GM19240 (cell line): Measurements from ENCODE around the gene ALAS1.

Experiments used
- DNase-seq: peaks from one replicate; pipeline ENCODE4 v3.0.0; 2011; ENCODE audit warnings: low spot score; ENCODE audit not compliant: insufficient read length

ALAS1 gene

DNA sequence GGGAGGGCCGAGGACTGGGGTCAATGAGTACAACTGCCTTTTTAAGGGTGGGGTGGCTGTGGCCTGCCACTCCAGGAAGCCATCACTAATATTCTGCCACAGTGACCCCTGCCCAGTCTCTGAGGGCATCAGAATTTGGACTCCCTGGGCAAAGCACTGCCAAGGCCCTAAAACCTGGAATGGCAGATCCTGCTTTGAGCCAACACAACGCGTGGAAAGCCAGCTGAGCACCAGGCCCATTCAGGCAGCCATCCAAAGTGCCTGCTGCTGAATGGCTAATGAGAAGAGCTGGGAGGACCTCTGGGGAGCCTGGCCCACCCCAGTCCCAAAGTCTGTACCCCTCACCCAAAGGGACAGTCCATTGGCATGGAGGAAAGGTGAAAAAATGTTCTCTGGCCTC lies 36.0 kb downstream of the ALAS1 start:
- DNase-seq, result no peak

DNA sequence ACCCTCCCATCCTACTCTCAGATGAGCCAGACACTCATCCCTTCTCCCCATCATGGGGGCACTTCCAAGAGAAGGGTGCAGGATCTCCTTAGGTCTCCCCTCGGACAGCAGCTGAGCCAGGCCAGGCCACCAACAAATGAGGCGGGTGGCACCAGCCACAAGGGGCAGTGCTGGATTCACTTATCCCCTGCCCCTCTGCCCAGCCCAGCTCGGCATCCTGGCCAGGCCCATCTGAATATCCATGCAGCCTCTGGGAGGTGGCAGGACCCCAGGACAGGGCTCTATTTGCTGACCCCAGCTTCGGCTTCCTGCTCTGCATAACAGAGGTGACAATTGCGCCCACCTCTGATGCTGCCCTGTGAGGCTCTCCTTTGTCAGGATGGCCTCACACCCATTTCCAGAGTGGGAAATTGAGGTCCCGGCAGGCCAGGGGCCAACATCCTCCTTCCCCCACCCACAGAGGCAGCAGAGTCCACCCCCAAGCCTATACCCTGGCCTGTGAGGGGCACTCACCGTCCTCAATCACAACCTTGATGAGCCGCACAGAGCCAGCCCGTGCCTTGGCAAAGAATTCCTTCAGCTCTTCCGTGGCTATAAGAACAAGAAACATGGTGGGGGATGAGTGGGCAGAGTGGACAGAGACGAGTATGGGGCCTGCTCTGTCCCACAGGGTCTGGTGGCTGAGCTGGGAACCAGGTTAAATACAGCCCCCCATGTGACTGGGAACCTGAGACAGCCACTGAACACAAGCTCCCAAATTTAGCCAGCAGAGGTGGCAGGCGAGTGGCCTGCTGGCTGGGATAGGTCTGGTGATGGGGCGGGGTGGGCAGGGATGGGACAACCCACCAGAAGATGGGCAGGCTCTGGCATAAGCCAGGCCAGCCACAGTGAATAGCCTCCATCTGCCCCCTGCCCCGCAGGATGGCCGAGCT lies 36.8 kb downstream of the ALAS1 start:
- no peak for DNase-seq

DNA sequence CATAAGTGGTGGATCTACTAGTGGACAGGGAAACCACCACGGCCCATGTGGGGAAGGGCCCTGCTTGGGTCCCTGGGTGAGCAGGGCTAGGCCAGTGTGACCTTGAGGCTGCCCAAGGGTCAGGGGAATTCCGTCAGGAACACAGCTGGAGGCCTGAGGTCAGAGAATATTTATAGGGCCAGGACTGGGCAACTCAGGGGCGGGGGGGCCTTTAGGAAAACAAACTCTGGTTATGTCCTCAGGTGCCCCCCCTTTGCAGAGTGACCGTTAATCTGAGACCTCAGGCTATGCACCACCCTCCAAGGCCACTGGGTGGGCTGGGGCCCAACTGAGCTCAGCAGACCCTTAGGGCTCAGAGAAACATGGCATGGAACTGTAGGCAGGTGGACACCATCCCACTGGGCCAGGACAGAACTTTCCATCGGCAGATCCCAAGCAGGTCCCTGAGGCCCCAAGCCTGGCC lies 38.5 kb downstream of the ALAS1 start:
- DNase-seq, result no peak

DNA sequence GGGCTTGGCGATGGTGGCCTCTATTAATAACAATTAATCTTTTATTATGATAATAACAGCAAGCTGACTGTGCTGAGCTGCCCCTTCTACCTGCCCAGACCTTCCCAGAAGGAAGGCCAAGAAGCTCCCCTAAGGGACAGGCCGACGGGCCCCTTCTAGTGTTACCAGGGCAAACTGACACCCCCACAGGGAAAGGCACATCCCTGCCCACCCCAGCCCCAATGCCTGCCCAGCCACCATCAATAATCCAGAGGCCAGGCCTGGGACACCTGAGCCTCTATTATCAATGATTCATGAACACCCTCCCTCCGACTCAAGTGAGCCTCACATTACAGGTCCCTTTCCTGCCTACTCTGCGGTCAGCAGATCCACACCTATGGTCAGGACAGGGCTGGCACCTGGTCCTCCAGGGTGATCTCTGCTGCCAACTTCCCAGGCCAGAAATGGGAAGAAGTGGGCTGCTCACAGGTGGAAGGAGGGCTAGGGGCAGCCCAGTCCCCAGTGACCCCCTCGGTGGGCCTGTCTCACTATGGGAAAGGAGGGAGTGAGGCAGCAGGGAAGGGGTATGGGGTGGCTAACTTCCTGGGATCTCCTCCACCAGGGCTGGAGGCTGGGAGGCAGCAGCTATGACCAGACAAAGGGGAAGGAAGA lies 39.2 kb downstream of the ALAS1 start:
- no peak for DNase-seq

DNA sequence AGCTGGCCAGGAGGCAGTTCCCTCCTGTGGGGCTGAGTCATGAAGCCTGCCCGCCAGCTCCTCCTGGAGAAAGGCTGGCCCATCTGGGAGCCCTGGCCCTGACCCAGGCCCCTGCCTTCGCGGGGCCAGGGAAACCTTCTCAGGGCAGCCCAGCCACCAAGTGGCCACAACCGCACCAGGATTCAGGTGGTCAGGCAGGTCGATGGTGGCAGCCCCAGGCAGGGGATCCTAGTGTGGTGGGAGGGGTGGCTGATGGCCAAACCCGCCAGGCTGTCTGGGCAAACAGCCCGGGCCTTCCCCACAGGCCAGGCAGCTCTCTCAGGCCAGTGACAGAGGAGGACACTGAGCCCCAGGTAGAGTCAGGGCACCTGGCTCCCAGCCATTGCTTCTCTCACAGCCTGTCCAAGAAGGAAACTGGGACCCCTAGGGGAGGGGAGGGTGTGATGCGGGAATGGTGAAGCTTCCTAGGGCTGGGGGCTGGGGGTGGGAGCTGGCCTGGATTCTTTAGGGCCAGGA lies 39.8 kb downstream of the ALAS1 start:
- DNase-seq, result no peak

DNA sequence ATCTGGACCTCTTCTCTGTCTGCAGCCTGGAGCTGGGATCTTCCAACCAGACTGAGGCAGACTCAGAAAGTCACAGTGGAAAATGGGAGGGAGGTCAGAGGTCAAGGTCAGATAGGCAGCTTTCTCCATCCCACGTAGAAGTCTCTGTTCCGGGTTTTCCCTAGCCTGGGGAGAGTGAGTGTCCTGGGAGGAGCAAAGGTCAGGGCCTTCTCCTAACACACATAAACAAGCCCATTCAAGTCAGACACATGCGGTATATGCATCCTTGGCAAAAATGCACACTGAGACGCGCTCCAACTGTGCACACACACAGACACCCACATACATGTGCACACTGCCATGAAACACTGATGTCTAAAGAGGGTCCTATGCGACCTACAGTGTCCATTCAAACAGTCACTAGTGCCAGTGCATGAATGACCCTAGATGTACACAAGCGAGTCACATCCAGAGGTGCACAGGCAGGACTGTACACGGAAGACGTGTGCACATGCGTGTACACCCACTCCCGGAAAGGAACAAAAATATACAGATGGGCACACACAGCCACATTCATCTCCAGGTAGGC lies 40.3 kb downstream of the ALAS1 start:
- no peak for DNase-seq

DNA sequence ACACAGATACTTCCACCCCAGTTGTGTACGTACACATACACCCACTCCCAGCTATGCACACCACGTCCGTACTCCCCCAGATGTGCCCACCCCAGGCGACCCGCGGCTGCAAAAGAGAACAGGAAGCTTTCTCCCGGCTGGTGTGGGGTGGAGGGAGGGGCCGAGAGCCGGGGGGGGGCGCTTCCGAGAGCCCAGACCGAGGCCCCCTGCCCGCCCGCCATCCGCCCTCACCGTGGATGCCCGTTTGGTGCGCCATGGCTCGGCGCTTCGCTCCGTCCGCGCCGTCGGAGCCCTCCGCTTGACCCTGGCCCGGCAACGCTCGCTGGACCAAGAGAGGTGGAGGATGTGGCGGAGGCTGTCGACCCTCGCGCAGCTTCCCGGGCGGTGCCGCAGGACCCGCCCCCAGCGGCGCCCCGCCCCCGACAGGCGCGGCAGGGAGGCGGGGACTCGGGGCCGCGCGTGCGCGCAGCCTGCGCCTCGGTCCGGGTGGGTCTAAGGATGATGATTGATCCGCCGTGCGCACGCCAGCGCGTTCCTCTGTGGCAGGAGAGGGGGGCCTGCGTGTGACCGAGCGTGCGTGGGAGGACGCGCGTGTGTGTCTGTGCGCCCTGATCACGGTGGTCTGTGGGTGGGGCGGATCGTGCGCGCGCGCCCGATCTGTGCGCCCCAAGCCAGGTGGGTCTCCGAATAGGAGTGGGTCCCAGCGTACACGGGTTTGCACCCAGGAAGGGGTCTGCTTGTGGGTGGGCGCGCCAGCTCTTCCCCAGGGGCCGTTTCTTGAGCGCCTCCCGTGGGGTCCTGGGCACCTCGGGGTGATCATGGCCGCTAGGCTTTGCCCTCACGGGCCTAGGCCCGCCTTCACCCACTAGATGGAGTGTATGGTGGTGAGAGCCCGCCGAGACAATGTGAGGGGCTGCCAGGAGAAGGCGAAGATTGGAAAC lies 41.1 kb downstream of the ALAS1 start, which contains the start of gene TWF2:
Gene TWF2, minus strand, starts transcription at position 398 of the 941 bp plus-strand sequence. Its CDS starts 142 bp downstream, at position 256.
- DNase-seq, result peak; percentile 94

DNA sequence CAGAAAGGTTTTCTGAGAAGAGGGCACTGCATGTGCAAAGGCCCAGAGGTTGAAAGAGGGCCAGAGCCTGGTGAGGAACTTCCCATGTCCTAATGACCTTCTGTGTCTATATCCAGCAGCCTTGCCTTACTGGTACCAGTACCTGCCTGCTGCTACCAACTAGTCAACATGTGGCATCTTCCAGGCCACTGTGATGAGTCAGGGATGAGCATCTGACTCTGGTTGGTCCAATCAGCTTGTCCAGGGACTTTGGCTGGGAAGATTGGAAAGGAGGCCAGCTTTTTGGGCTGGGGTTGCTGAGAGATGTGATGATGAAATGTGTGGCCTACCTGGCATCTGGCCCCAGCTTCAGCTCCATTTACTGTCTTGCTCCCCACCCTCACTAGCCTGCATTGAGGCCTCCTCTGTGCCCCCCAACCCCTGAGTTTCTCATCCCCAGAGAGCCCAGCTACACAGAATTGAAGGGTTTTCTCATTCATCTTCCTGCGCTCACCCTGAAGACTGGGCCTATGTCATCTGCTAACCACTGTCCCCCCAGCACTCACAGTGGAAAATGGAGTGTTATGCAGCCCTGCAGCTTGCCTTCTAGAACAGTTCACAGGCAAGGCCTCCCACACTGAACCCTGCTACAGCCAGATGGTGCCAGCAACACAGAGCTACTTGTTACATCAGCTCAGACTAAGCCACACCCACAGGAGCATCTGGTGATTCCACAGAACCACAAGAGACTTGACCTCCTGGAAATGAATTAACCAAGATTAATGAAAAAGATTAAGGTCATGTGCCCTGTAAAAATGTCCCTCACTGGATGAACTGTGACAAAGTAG lies 42.3 kb downstream of the ALAS1 start:
- DNase-seq, result no peak

DNA sequence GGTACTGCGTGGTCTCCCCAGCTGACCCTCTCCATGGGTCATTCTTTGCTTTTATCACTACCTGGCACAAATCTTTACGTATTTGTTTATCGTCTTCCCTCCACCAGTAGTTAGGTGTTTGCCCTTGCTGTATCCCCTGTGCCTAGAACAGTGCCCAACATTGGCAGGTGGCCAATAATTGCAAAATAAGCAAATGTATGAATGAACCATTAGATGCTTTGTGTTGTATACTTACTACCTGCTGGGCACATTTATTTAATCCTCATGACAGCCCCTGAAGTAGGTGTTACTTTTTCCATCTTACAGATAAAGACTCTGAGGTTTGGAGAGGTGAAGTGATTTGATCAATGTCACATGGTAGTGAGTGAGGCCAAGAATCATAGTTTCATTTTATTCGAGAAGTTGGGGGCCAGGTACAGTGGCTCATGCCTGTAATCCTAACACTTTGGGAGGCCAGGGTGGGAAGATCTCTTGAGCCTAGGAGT lies 43.0 kb downstream of the ALAS1 start:
- no peak for DNase-seq

DNA sequence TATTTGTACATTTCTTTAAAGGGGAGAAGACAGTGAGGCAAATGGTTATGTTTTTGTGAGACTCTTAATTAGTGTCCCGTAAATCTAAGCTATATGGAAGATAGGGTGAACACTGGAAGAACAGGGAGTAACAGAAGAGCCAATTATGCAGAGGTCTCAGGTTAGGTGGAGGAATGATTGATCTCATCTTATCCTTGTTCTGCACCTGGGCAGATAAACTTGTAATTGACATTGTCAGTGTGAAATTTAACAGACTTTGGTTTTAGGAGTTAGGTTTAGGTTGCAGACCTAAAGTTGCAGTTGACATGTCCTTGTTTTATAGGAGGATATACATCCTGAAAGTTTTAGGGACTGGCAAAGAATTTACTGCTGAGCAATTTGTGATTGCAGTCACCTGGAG lies 44.1 kb downstream of the ALAS1 start:
- DNase-seq, result no peak

DNA sequence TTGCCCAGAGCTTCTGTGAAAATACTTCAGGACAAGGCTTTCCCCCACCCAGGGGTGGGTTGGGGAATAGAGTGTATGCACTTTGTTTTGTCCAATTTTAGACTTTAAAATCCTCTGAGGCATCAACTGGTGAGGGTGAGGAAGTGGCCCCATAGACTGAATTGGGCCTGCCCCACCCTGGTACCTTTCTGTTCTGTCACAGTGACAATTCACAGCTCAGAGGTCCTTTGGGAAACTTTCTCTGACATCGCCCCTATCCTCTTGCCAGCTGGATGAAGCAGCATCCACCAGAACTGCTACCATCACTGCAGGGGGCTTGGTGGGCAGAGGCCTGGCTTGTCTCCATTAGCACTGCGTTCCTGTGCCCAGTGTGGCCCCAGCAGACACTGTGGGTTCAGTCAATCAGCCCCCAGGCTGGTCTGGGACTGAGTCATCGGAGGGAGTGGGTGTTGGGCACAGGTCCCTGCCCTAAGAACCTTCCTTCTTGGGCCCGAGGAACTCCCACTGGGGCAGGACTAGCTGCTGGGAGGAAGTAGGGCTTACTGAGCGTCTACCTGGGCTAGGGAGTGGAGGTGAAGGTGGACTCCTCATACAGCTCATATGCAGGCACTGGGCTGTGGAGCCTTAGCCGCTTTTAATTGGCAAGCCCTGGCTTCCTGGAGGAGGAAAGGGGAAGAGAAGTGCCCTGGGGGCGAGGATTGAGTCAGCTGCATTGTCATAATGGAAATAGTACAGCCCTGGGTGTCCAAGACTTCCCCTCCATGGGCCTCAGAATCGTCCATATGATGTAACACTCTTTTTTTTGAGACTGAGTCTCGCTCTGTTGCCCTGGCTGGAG lies 46.0 kb downstream of the ALAS1 start:
- DNase-seq, result peak; percentile 67

DNA sequence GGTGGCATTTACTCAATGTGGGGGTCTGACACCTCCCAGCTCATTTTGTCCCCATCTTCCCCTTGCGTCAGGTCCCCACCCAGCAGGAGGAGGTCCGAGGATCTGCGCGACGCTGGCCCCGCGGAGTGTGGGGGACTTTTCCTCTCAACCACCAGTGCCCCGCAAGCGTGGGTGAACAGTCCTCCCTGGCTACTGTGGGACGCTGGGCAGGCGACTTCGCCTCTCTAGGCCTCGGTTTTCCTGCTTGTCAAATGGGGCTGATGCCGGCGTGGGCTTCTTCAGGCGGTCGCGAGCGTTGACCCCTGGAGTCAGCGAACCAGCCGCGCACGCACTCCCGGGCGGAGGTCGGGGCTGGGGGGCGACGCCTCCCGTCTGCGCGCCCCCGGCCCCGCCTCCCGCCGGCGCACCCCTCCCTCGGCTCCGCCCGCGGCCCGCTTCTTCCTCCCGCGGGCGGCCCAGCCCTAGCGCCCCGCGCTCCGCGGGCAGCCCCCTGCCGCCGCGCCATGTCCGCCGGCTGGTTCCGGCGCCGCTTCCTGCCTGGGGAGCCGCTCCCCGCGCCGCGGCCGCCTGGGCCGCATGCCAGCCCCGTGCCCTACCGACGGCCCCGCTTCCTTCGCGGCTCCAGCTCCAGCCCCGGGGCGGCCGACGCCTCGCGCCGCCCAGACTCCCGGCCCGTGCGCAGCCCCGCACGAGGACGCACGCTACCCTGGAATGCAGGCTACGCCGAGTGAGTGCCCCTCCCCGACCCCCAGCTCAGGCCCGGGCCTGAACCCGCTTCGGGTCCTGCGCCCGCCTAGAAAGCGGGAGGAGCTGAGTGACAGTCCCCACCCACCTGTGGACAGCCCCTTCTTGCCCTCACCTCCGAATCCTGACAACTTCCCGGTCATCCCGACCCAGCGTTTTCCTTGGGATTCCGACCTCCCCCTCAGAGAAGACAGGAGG lies 47.6 kb downstream of the ALAS1 start, which contains the start of gene PPM1M:
Gene PPM1M, plus strand, starts transcription at position 438 of the 942 bp plus-strand sequence. Its CDS starts 66 bp downstream, at position 504.
- peak; percentile 18 for DNase-seq

DNA sequence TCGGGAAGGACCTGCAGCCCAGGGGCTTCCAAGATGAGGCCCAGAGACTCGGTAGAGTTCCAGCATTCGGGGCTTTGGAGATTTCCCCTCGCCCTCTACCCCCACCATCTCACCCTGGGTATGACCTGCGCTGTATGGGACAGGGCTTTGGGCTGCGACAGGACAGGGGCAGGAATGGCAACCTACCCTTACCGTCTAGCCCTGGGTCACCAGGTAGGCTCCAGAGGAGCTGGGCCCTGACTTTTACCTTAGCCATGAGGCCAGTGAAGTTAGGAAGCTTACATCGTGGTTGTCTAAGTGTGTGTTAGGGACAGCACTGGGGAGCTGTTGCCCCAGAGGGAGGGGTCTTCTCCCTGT lies 48.3 kb downstream of the ALAS1 start:
- DNase-seq, result no peak

DNA sequence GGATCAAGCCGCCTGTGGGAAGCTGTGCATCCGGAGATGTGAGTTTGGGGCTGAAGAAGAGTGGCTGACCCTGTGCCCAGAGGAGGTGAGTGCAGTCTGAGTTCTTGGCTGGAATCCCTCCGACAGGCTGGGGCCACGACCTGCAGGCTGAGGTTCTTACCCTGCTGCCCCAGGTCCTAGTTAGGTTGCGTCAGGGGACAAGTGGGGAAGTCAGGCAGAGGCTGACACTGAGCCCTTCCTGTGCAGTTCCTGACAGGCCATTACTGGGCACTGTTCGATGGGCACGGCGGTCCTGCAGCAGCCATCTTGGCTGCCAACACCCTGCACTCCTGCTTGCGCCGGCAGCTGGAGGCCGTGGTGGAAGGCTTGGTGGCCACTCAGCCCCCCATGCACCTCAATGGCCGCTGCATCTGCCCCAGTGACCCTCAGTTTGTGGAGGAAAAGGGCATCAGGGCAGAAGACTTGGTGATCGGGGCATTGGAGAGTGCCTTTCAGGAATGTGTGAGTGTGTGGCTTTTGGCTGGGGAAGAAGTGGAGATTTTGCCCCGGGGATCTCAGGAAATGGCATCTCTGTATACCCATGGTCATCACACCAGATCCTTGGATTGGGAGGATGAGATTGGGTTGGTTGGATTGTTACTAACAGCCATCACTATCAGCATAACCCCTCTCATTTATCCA lies 48.9 kb downstream of the ALAS1 start:
- no peak for DNase-seq

DNA sequence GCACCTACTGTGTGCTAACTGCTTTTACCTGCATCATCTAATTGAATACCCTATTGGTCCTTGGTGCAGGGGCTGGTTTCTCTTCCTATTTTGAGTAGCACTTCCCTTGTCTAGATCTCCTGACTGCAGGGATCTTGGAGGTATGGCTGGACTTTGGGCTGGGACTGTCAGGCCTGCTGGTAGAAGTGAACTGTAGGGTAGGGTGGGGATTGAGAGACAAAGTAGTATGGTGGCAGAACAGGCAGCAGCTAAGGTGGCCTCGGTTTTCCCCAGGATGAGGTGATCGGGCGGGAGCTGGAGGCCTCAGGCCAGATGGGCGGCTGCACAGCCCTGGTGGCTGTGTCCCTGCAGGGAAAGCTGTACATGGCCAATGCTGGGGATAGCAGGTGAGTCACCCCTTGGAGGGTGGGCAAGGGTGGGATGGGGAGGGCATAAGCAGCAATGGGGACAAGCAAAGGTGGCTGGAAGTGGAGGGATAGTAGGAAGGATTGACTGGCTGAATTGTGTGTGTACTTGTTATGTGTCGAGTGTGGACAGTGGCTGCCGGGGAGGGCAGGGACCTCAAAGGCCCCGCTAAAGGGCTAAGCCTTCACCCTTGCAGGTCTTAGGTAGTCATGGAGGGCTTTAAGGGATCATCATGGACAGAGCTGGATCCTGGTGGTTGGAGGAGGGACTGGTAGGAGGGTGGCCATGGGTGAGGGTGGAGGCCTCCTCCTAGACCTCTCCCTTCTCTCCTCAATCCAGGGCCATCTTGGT lies 49.6 kb downstream of the ALAS1 start:
- no peak for DNase-seq

DNA sequence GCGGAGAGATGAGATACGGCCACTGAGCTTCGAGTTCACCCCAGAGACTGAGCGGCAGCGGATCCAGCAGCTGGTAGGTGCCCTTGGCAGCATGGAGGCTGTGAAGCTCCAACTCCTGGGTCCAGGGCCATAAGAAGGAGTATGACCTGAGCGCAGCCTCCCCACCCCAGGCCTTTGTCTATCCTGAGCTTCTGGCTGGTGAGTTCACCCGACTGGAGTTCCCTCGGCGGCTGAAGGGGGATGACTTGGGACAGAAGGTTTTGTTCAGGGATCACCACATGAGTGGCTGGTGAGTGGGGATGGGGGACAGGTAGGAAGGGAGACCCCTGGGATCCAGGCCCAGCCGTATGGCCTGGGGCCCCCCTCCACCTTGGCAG lies 50.2 kb downstream of the ALAS1 start:
- no peak for DNase-seq
